Measurements from ENCODE around the gene DAAM1. TPM values are rescaled to one million over a fixed set of nuclear protein-coding genes. Genes with fewer than 3 reads are reported as not detected.

DAAM1 gene
- total RNA-seq, 4 donors from 2014 or later: 13.5 to 72.7 (median 46.2) TPM

DNA sequence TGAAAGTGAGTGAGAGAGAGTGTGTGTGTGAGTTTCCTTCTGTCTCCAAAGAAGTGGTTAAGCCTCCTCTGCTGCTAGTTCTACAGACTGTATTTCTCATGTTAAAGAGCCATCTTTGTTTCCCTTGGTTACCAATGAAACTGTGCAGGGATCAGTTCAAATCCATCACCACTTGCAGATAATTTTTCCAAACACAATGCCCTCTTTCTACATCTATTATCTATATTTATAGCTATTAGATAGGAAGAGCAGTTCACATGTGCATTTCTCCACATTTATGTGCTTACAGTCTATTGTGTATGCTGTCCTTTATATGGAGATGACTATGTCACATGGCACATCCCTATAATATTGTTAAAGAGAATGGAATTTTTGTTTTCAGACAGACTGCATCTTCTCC is 2.2 kb upstream of the DAAM1 start:
- Histone ChIP-seq H3K36me3 (no peaks in the 10 kb centered on the region), H3K9me3 (no peaks in the 10 kb centered on the region), H3K4me1 (peaks cover 0 to 6% of the 10 kb centered on the region in 2 donors), H3K27me3 (no peaks in the 10 kb centered on the region), H3K4me3 (no peak overlapping the region), H3K27ac (no peak overlapping the region)
- TF ChIP-seq POLR2A (IDR thresholded peaks at IDR 0.05): no peak
- TF ChIP-seq, protein P1, sequence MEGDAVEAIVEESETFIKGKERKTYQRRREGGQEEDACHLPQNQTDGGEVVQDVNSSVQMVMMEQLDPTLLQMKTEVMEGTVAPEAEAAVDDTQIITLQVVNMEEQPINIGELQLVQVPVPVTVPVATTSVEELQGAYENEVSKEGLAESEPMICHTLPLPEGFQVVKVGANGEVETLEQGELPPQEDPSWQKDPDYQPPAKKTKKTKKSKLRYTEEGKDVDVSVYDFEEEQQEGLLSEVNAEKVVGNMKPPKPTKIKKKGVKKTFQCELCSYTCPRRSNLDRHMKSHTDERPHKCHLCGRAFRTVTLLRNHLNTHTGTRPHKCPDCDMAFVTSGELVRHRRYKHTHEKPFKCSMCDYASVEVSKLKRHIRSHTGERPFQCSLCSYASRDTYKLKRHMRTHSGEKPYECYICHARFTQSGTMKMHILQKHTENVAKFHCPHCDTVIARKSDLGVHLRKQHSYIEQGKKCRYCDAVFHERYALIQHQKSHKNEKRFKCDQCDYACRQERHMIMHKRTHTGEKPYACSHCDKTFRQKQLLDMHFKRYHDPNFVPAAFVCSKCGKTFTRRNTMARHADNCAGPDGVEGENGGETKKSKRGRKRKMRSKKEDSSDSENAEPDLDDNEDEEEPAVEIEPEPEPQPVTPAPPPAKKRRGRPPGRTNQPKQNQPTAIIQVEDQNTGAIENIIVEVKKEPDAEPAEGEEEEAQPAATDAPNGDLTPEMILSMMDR (IDR thresholded peaks at IDR 0.05): no peak
- intact Hi-C loops (cut with DNase I; ENCODE audit: low total_unique reads): no loop called here
- no peak for DNase-seq

GRCh38 chr14:59187118-59187517 is 1.3 kb upstream of the DAAM1 start:
- Histone ChIP-seq H3K27me3 (no peaks in the 10 kb centered on the region), H3K4me1 (peaks cover 0 to 8% of the 10 kb centered on the region in 2 donors), H3K4me3 (no peak overlapping the region), H3K27ac (peak overlapping the region in 1 of 2 donors; percentile 96), H3K36me3 (no peaks in the 10 kb centered on the region), H3K9me3 (no peaks in the 10 kb centered on the region)
- TF ChIP-seq, protein P1 (IDR thresholded peaks at IDR 0.05): no peak
- no peak for TF ChIP-seq POLR2A (IDR thresholded peaks at IDR 0.05)
- intact Hi-C loops (cut with DNase I; ENCODE audit: low total_unique reads): no loop called here
- no peak for DNase-seq

GRCh38 chr14:59187802-59188460 is 536 bp upstream of the DAAM1 start:
- H3K27me3 ChIP-seq: no peaks in the 10 kb centered on the region
- peaks cover 0 to 8% of the 10 kb centered on the region in 2 donors for H3K4me1 ChIP-seq
- H3K36me3 ChIP-seq: no peaks in the 10 kb centered on the region
- TF ChIP-seq, protein P1 (IDR thresholded peaks at IDR 0.05): no peak
- no peak for TF ChIP-seq POLR2A (IDR thresholded peaks at IDR 0.05)
- peak in 1 of 2 donors; percentile 43 for DNase-seq
- H3K27ac ChIP-seq: peak overlapping the region; percentile 96 to 99
- intact Hi-C loops (cut with DNase I; ENCODE audit: low total_unique reads): no loop called here
- H3K9me3 ChIP-seq: no peaks in the 10 kb centered on the region
- H3K4me3 ChIP-seq: peak overlapping the region; percentile 60 to 98

DNA sequence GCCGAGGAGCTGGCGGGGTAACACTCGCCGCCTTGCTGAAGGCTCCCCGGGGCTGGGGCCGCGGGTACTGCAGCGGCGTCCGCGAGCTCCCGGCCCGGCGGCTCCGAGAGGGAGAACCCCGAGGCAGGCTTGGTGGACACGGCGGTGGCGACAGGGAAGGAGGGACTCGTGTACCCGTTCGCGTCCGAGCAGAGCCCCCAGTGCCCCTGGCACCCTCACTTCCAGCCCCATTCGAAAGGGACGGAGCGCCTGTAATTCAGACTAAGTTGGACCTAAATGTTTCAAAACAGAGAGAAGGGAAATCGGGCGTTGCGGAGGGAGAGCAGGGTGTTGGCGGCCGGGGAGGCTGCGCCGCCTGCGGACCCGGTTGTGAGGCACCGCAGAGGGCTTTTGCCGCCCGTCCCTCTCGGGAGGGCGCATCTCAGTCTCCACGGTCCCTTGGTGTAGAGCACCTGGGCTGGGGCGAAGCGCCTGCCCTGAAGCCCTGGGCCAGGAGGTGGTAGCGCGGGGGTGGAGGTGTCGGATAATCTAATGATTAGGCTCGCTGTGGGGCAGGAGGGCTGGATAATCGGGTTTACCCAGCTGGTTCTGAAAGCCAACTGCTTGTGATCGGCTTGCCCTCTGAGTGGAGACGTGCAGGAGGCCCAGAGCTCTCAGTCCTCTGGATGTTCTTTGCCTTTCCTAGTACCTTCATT is 771 bp downstream of the DAAM1 start:
- TF ChIP-seq, protein P1 (IDR thresholded peaks at IDR 0.05): peak in 1 of 4 experiments; percentile 6
- TF ChIP-seq POLR2A (IDR thresholded peaks at IDR 0.05): no peak
- no peaks in the 10 kb centered on the region for H3K9me3 ChIP-seq
- H3K4me3 ChIP-seq: peak overlapping the region; percentile 69 to 98
- peak; percentile 30 to 43 for DNase-seq
- intact Hi-C loops (cut with DNase I; ENCODE audit: low total_unique reads): no loop called here
- no peaks in the 10 kb centered on the region for H3K27me3 ChIP-seq
- no peaks in the 10 kb centered on the region for H3K36me3 ChIP-seq
- peaks cover 3 to 8% of the 10 kb centered on the region in 2 donors for H3K4me1 ChIP-seq
- H3K27ac ChIP-seq: peak overlapping the region; percentile 98 to 99

DNA sequence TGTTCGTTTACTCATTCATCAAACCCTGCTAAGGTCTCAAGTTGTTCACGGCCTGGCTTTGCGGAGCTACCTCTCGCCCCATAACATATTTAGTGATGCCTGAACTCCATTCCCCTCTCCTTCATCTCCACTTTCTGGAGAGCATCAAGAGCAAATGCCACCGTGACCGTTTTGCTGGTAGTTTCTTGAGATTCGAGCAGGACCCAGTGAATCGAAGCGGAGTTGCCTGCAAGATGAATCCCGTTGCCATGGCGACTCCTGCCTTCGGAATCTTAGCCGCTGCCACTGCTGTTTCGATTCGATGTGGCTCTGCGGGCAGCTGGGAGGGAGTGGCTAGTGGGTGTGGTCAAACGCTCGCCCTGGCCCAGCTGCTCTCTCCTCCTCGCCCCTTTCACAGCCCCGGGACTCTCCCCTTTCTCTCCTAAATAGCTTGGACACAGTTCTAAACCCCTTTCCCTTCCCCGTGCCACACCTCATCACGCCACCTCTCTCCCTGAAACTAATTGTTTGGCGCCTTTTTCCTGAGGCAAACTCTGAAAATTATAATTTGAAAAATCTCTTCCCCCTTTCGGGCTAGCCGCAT is 1.4 kb downstream of the DAAM1 start:
- peak; percentile 76 to 86 for DNase-seq
- Histone ChIP-seq H3K9me3 (no peaks in the 10 kb centered on the region), H3K27ac (peak overlapping the region; percentile 98 to 99), H3K27me3 (no peaks in the 10 kb centered on the region), H3K36me3 (no peaks in the 10 kb centered on the region), H3K4me1 (peaks cover 3 to 14% of the 10 kb centered on the region in 2 donors), H3K4me3 (peak overlapping the region; percentile 69 to 98)
- intact Hi-C loops (cut with DNase I; ENCODE audit: low total_unique reads): no loop called here
- TF ChIP-seq, protein P1 (IDR thresholded peaks at IDR 0.05): no peak
- TF ChIP-seq POLR2A (IDR thresholded peaks at IDR 0.05): no peak

All from uterus (tissue), 4 donors.